ENCODE data around the gene TEX51.

Gene TEX51

GRCh38 chr2:126902859-126903258 lies 4.2 kb downstream of the TEX51 start:
- Histone ChIP-seq H2AK5ac (ENCODE audit: low read length) (no peak overlapping the region), H3K27ac (ENCODE audit: low read depth, low read length) (no peak overlapping the region), H3K36me3 (ENCODE audit: control insufficient read depth in 1 of 2, insufficient read depth in 2 of 2, low read length in 2 of 2) (no peaks in the 10 kb centered on the region), H3K79me2 (ENCODE audit: control insufficient read depth, insufficient read depth, low read length, poor library complexity) (no peaks in the 10 kb centered on the region), H4K91ac (ENCODE audit: low read depth, low read length) (no peak overlapping the region), H3K9me3 (ENCODE audit: insufficient read depth, low read depth, low read length) (peaks cover 8% of the 10 kb centered on the region), H2BK5ac (ENCODE audit: low read depth, low read length, poor library complexity) (no peak overlapping the region), H3K79me1 (ENCODE audit: low read length) (no peaks in the 10 kb centered on the region), H2AFZ (ENCODE audit: insufficient read depth, low read length, poor library complexity) (no peak overlapping the region), H3K4me3 (ENCODE audit: low read depth, low read length) (no peak overlapping the region), H3K14ac (ENCODE audit: low read length) (no peak overlapping the region), H3K9ac (ENCODE audit: low read length) (no peak overlapping the region), H2BK120ac (ENCODE audit: insufficient read depth, low read length, poor library complexity) (no peak overlapping the region), H3K27me3 (ENCODE audit: insufficient read depth, low read length) (no peaks in the 10 kb centered on the region), H4K8ac (ENCODE audit: low read depth, low read length) (no peak overlapping the region), H3K4ac (ENCODE audit: low read depth, low read length) (no peak overlapping the region), H3K18ac (ENCODE audit: low read length) (no peak overlapping the region), H3K4me2 (ENCODE audit: low read length) (no peak overlapping the region), H3K23ac (ENCODE audit: low read length) (no peak overlapping the region), H2BK12ac (ENCODE audit: low read length) (no peak overlapping the region), H3K4me1 (ENCODE audit: control insufficient read depth in 1 of 2, insufficient read depth in 2 of 2, low read length in 2 of 2) (no peaks in the 10 kb centered on the region), H4K12ac (ENCODE audit: low read depth, low read length) (no peak overlapping the region)
- no peak for DNase-seq
- no CpG with 5 or more reads among the region's 6 CpGs for WGBS (ENCODE audit: extremely low coverage, insufficient coverage, insufficient read length)

GRCh38 chr2:126905991-126906390 lies 7.3 kb downstream of the TEX51 start:
- Histone ChIP-seq H2BK120ac (ENCODE audit: insufficient read depth, low read length, poor library complexity) (no peak overlapping the region), H3K4me1 (ENCODE audit: control insufficient read depth in 1 of 2, insufficient read depth in 2 of 2, low read length in 2 of 2) (no peaks in the 10 kb centered on the region), H3K27me3 (ENCODE audit: insufficient read depth, low read length) (no peaks in the 10 kb centered on the region), H2BK5ac (ENCODE audit: low read depth, low read length, poor library complexity) (no peak overlapping the region), H3K23ac (ENCODE audit: low read length) (no peak overlapping the region), H3K14ac (ENCODE audit: low read length) (no peak overlapping the region), H3K4me2 (ENCODE audit: low read length) (no peak overlapping the region), H4K91ac (ENCODE audit: low read depth, low read length) (no peak overlapping the region), H2BK12ac (ENCODE audit: low read length) (no peak overlapping the region), H3K18ac (ENCODE audit: low read length) (no peak overlapping the region), H3K4me3 (ENCODE audit: low read depth, low read length) (peak overlapping the region; percentile 23), H4K8ac (ENCODE audit: low read depth, low read length) (no peak overlapping the region), H3K9ac (ENCODE audit: low read length) (no peak overlapping the region), H3K9me3 (ENCODE audit: insufficient read depth, low read depth, low read length) (peaks cover 5% of the 10 kb centered on the region), H2AFZ (ENCODE audit: insufficient read depth, low read length, poor library complexity) (no peak overlapping the region), H3K79me2 (ENCODE audit: control insufficient read depth, insufficient read depth, low read length, poor library complexity) (no peaks in the 10 kb centered on the region), H3K27ac (ENCODE audit: low read depth, low read length) (no peak overlapping the region), H4K12ac (ENCODE audit: low read depth, low read length) (no peak overlapping the region), H3K4ac (ENCODE audit: low read depth, low read length) (no peak overlapping the region), H3K79me1 (ENCODE audit: low read length) (no peaks in the 10 kb centered on the region), H2AK5ac (ENCODE audit: low read length) (no peak overlapping the region), H3K36me3 (ENCODE audit: control insufficient read depth in 1 of 2, insufficient read depth in 2 of 2, low read length in 2 of 2) (no peaks in the 10 kb centered on the region)
- no peak for DNase-seq
- WGBS (ENCODE audit: extremely low coverage, insufficient coverage, insufficient read length): no CpG with 5 or more reads among the region's 5 CpGs

GRCh38 chr2:126906781-126907180 lies 8.1 kb downstream of the TEX51 start:
- WGBS (ENCODE audit: extremely low coverage, insufficient coverage, insufficient read length): no CpG with 5 or more reads among the region's 6 CpGs
- no peaks in the 10 kb centered on the region for H3K79me1 ChIP-seq (ENCODE audit: low read length)
- no peak overlapping the region for H2AFZ ChIP-seq (ENCODE audit: insufficient read depth, low read length, poor library complexity)
- H2BK120ac ChIP-seq (ENCODE audit: insufficient read depth, low read length, poor library complexity): no peak overlapping the region
- no peak overlapping the region for H2BK5ac ChIP-seq (ENCODE audit: low read depth, low read length, poor library complexity)
- no peak overlapping the region for H3K14ac ChIP-seq (ENCODE audit: low read length)
- no peak overlapping the region for H3K27ac ChIP-seq (ENCODE audit: low read depth, low read length)
- no peak overlapping the region for H3K4me3 ChIP-seq (ENCODE audit: low read depth, low read length)
- no peak overlapping the region for H4K12ac ChIP-seq (ENCODE audit: low read depth, low read length)
- H3K9me3 ChIP-seq (ENCODE audit: insufficient read depth, low read depth, low read length): peaks cover 2% of the 10 kb centered on the region
- no peak overlapping the region for H3K23ac ChIP-seq (ENCODE audit: low read length)
- no peak overlapping the region for H3K18ac ChIP-seq (ENCODE audit: low read length)
- H3K4ac ChIP-seq (ENCODE audit: low read depth, low read length): no peak overlapping the region
- H3K9ac ChIP-seq (ENCODE audit: low read length): no peak overlapping the region
- H3K27me3 ChIP-seq (ENCODE audit: insufficient read depth, low read length): no peaks in the 10 kb centered on the region
- H3K36me3 ChIP-seq (ENCODE audit: control insufficient read depth in 1 of 2, insufficient read depth in 2 of 2, low read length in 2 of 2): no peaks in the 10 kb centered on the region
- no peak overlapping the region for H3K4me2 ChIP-seq (ENCODE audit: low read length)
- no peak overlapping the region for H4K91ac ChIP-seq (ENCODE audit: low read depth, low read length)
- H2AK5ac ChIP-seq (ENCODE audit: low read length): no peak overlapping the region
- no peaks in the 10 kb centered on the region for H3K79me2 ChIP-seq (ENCODE audit: control insufficient read depth, insufficient read depth, low read length, poor library complexity)
- no peaks in the 10 kb centered on the region for H3K4me1 ChIP-seq (ENCODE audit: control insufficient read depth in 1 of 2, insufficient read depth in 2 of 2, low read length in 2 of 2)
- H4K8ac ChIP-seq (ENCODE audit: low read depth, low read length): no peak overlapping the region
- DNase-seq: no peak
- H2BK12ac ChIP-seq (ENCODE audit: low read length): no peak overlapping the region

DNA sequence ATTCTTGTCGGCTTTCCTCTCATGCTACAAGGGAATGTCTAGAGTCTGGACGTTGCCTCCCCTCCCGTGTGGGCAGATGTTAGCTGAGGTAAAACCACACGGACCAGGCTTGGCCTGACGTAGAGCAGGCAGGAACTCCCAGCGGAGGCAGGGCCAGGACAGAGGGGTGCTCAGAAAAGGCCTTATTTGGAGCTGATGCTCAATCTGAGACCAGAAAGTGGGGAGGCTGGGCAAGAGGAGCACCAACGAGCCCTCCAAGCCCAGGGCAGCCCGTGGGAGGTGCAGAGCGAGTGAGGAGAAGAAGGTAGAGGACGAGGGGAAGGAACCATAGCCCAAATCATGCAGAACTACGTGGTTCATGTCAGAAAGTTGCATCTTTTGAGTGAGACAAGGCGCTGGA lies 9.0 kb downstream of the TEX51 start:
- no peak overlapping the region for H2BK12ac ChIP-seq (ENCODE audit: low read length)
- no peak overlapping the region for H3K27ac ChIP-seq (ENCODE audit: low read depth, low read length)
- H3K79me1 ChIP-seq (ENCODE audit: low read length): no peaks in the 10 kb centered on the region
- no peak overlapping the region for H2AK5ac ChIP-seq (ENCODE audit: low read length)
- H3K14ac ChIP-seq (ENCODE audit: low read length): no peak overlapping the region
- H3K4me3 ChIP-seq (ENCODE audit: low read depth, low read length): no peak overlapping the region
- no peak overlapping the region for H3K18ac ChIP-seq (ENCODE audit: low read length)
- DNase-seq: no peak
- H4K91ac ChIP-seq (ENCODE audit: low read depth, low read length): no peak overlapping the region
- no peak overlapping the region for H4K12ac ChIP-seq (ENCODE audit: low read depth, low read length)
- no peak overlapping the region for H3K4me2 ChIP-seq (ENCODE audit: low read length)
- no peaks in the 10 kb centered on the region for H3K36me3 ChIP-seq (ENCODE audit: control insufficient read depth in 1 of 2, insufficient read depth in 2 of 2, low read length in 2 of 2)
- H2BK120ac ChIP-seq (ENCODE audit: insufficient read depth, low read length, poor library complexity): no peak overlapping the region
- H2AFZ ChIP-seq (ENCODE audit: insufficient read depth, low read length, poor library complexity): no peak overlapping the region
- no peak overlapping the region for H3K4ac ChIP-seq (ENCODE audit: low read depth, low read length)
- H3K9me3 ChIP-seq (ENCODE audit: insufficient read depth, low read depth, low read length): no peaks in the 10 kb centered on the region
- no peaks in the 10 kb centered on the region for H3K4me1 ChIP-seq (ENCODE audit: control insufficient read depth in 1 of 2, insufficient read depth in 2 of 2, low read length in 2 of 2)
- no peak overlapping the region for H2BK5ac ChIP-seq (ENCODE audit: low read depth, low read length, poor library complexity)
- no peak overlapping the region for H4K8ac ChIP-seq (ENCODE audit: low read depth, low read length)
- H3K79me2 ChIP-seq (ENCODE audit: control insufficient read depth, insufficient read depth, low read length, poor library complexity): no peaks in the 10 kb centered on the region
- no peaks in the 10 kb centered on the region for H3K27me3 ChIP-seq (ENCODE audit: insufficient read depth, low read length)
- no peak overlapping the region for H3K23ac ChIP-seq (ENCODE audit: low read length)
- no peak overlapping the region for H3K9ac ChIP-seq (ENCODE audit: low read length)
- no CpG with 5 or more reads among the region's 12 CpGs for WGBS (ENCODE audit: extremely low coverage, insufficient coverage, insufficient read length)
